ENCODE data around the gene HNF1A. TPM values are rescaled to one million over a fixed set of nuclear protein-coding genes. Genes with fewer than 3 reads are reported as not detected.

The HNF1A gene
- total RNA-seq, 4 donors from 2014 or later: not detected

- DNase-seq (ENCODE audit: low spot score in 2 of 2): no peak
- H3K27ac ChIP-seq: no peak overlapping the region
- H3K27me3 ChIP-seq: no peaks in the 10 kb centered on the region
- TF ChIP-seq CTCF (IDR thresholded peaks at IDR 0.05) (no peak), POLR2A (IDR thresholded peaks at IDR 0.05) (no peak), EP300 (IDR thresholded peaks at IDR 0.05) (no peak)
- H3K4me1 ChIP-seq: no peaks in the 10 kb centered on the region
- 42 to 73% methylated on average over 2 of the region's 2 CpGs for WGBS, 2 donors
- H3K36me3 ChIP-seq: no peaks in the 10 kb centered on the region
- H3K4me3 ChIP-seq: no peak overlapping the region
- no peaks in the 10 kb centered on the region for H3K9me3 ChIP-seq
Observed at GRCh38 chr12:121050725-121051124, 72.4 kb downstream of the HNF1A start.

Other genes with a start within 250 kb of the HNF1A start
- 10 to 100 TPM; 25.5 to 30.4 (median 29.0) TPM for gene SPPL3, start 74.2 kb upstream of the HNF1A start, total RNA-seq
- 10 to 100 TPM; 15.0 to 29.7 (median 20.6) TPM for gene C12orf43, start 37.9 kb downstream of the HNF1A start, total RNA-seq
- under 1 TPM in 2 of 4 donors, not detected in 2; 0.20 to 0.44 TPM for gene OASL, start 60.7 kb downstream of the HNF1A start, total RNA-seq
- gene P2RX7, start 154.3 kb downstream of the HNF1A start, total RNA-seq: 10 to 100 TPM in 2 of 4 donors, 1 to 10 TPM in 2; 5.2 to 13.8 (median 9.5) TPM
- 10 to 100 TPM; 20.1 to 57.2 (median 33.6) TPM for gene P2RX4, start 231.6 kb downstream of the HNF1A start, total RNA-seq